ENCODE measurements around the gene PLCL1. TPM values are rescaled to one million over a fixed set of nuclear protein-coding genes. Genes with fewer than 3 reads are reported as not detected.

The PLCL1 gene
- total and polyA plus RNA-seq, 10 of the 15 experiments (the other 5 are each of a cell fraction or from before 2014, with no cell fraction given) = 0.03 to 1.5 (median 0.22) TPM

GRCh38 chr2:197804049-197804757, at the start of gene PLCL1 (continued):
- TF ChIP-seq NR2F1 (conservative IDR thresholded peaks at IDR 0.05) (no peak), IKZF1 (conservative IDR thresholded peaks at IDR 0.05) (peak; percentile 61; the same call in 1 of the 2 replicates), ZBTB33 (IDR thresholded peaks at IDR 0.05) (no peak), CBX3 (IDR thresholded peaks at IDR 0.05; ENCODE audit: borderline replicate concordance, low read depth) (no peak), WRNIP1 (IDR thresholded peaks at IDR 0.05; ENCODE audit: borderline replicate concordance, low read depth, low read length) (no peak), FOXK2 (IDR thresholded peaks at IDR 0.05) (no peak), NBN (IDR thresholded peaks at IDR 0.05) (no peak), SIN3A (IDR thresholded peaks at IDR 0.05; ENCODE audit: low read depth, low read length) (peak; percentile 32; the same call in 1 of the 2 replicates), KDM1A (IDR thresholded peaks at IDR 0.05; ENCODE audit: borderline replicate concordance) (no peak), NR2C1 (IDR thresholded peaks at IDR 0.05) (no peak), TAF1 (IDR thresholded peaks at IDR 0.05; ENCODE audit: borderline replicate concordance, low read depth, low read length) (no peak), POLR2A (IDR thresholded peaks at IDR 0.05; ENCODE audit: low read depth, low read length) (no peak), PRDM15 (CRISPR knock-in tag; IDR thresholded peaks at IDR 0.05) (no peak), NFYA (IDR thresholded peaks at IDR 0.05; ENCODE audit: borderline replicate concordance, low read depth, low read length) (peak; percentile 21; the same call in 1 of the 2 replicates), POLR2AphosphoS5 (IDR thresholded peaks at IDR 0.05; ENCODE audit: low read length) (no peak), FOS (IDR thresholded peaks at IDR 0.05; ENCODE audit: borderline replicate concordance, extremely low read depth, insufficient read length) (peak; percentile 48)
- TF ChIP-seq, protein P1, sequence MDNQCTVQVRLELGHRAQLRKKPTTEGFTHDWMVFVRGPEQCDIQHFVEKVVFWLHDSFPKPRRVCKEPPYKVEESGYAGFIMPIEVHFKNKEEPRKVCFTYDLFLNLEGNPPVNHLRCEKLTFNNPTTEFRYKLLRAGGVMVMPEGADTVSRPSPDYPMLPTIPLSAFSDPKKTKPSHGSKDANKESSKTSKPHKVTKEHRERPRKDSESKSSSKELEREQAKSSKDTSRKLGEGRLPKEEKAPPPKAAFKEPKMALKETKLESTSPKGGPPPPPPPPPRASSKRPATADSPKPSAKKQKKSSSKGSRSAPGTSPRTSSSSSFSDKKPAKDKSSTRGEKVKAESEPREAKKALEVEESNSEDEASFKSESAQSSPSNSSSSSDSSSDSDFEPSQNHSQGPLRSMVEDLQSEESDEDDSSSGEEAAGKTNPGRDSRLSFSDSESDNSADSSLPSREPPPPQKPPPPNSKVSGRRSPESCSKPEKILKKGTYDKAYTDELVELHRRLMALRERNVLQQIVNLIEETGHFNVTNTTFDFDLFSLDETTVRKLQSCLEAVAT (IDR thresholded peaks at IDR 0.05) = no peak
- TF ChIP-seq, protein P2, sequence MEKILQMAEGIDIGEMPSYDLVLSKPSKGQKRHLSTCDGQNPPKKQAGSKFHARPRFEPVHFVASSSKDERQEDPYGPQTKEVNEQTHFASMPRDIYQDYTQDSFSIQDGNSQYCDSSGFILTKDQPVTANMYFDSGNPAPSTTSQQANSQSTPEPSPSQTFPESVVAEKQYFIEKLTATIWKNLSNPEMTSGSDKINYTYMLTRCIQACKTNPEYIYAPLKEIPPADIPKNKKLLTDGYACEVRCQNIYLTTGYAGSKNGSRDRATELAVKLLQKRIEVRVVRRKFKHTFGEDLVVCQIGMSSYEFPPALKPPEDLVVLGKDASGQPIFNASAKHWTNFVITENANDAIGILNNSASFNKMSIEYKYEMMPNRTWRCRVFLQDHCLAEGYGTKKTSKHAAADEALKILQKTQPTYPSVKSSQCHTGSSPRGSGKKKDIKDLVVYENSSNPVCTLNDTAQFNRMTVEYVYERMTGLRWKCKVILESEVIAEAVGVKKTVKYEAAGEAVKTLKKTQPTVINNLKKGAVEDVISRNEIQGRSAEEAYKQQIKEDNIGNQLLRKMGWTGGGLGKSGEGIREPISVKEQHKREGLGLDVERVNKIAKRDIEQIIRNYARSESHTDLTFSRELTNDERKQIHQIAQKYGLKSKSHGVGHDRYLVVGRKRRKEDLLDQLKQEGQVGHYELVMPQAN (conservative IDR thresholded peaks at IDR 0.05) = peak; percentile 87
